ENCODE data around the gene REL.

REL gene

DNA sequence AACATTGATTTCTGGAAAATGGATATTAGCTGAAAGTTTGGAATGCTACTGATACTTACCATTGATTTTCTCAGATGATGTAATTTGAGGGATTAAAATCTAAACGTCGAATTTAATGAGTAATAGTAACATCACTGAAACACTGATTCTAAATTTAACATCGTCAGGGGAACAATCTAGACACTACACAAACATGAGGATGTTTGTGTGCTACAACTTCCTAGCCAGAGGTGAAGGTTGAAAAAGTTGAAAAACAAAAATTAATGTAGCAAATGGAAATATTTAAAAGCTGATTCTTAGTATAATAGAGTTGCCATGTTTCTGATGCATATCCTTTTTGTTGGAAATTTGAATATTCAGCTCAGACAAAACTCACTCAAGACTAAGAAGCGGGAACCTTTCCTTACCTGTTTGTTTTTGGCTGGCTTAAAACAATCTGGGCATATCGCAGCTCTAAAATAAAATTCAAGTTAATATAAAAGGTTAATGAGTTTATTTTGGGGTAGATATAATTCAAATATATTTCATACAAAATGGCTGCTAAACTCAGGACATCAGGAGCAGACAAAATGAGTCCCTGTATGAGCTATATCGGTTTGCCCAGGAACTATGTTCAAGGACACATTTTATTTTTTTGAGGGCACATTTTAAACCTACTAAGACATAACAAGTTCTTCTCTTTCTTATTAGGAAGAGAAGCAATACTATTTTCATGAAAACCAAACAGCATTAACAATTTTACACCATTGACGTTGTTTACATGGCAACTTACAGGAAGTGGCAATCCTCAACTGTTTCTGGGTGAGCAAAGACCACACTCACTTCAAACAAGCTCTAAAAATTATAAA is 83.5 kb downstream of the REL start:
- DNase-seq (ENCODE audit: low spot score), result no peak

DNA sequence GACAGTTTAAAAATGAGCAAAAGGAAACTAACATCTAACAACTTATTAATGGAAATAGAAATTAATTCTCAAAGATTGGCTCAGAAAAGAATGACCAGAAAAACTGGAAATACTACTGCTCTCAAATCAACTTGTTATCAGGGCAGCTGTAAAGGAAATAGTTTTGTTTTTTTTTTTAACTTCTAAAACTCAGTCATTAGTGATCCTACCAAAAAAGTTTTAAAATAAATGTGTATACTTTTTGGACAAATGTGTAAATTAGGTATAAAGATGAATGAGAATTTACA is 84.1 kb downstream of the REL start:
- no peak for DNase-seq (ENCODE audit: low spot score)

GRCh38 chr2:60966507-60967405 is 85.4 kb downstream of the REL start:
- DNase-seq (ENCODE audit: low spot score), result no peak

DNA sequence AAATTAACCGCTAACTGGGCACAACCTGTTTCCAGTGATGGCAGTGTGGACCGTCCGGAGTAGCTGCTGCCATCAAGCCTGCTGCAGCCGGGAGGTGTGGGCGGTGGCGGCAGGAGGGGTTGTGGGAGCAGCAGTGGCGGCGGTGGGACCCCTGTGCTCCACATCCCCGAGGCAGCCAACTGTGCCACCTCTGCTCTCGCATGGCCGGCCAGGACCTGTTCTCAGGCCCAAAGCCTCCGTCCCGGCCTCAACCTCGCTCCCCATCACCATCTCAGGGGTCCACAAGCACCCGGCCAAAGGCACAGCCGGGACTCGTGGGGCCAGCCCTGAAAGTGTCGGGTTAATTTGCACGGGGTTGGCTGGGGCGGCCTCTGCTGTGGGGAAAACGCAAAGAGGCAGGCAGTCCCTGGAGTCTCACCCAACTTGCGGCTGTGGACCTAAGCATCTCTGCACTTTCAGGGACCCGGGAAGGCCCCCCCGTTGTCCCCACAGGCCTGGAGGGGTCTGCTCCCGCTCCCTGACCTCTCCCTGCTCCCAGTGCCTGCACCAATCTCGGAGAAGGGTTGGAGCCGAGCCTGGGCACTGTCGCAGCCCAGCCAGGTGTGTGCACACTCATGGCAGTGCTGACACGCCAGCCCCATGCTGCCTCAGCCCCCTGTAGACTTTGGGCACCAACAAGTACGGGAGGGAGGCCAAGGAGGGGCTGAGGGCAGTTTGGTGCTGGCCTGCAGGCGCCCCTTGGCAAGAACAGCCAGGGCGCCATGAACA is 91.7 kb downstream of the REL start:
- no peak for DNase-seq (ENCODE audit: low spot score)

DNA sequence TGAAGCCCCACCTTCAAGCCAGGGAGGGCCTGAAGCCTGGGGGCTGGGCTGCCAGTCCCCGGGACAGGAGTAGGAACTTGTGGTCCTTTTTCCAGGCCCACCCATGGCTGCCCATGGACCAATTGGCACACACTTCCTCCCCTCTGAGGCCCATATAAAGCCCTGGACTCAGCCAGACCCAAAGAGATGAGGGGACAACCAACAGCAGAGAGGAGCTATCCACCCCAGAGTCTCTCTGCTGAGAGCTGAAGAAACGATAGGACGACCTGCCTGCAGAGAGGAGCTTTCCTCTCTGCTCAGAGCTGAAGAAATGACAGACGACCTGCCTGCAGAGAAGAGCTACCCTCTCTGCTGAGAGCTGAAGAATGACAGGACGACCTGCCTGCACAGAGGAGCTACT is 92.3 kb downstream of the REL start:
- no peak for DNase-seq (ENCODE audit: low spot score)

GRCh38 chr2:60974652-60975051 is 93.3 kb downstream of the REL start:
- DNase-seq (ENCODE audit: low spot score), result no peak
